Measurements from ENCODE around the gene KMT5B. TPM values are rescaled to one million over a fixed set of nuclear protein-coding genes. Genes with fewer than 3 reads are reported as not detected.

Gene KMT5B
- polyA plus RNA-seq, 3 donors: 12.2 to 22.0 (median 19.5) TPM

DNA sequence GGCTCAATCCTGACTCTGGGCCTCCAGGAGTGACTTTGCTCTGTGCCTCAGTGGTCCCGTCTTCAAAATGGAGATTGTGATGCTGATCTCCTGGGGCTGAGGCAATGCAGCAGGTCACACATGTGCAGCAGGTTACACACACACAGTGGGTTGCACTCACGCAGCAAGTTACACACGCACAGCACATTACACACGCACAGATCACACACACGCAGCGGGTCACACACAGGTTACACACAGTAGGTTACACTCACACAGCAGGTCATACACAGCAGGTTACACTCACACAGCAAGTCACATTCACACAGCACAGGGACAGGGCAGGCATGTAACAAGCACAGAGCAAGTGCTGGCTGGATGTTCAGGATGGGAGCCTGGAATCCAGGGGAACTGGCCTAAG lies 47.4 kb upstream of the KMT5B start:
- peaks cover 38 to 48% of the 10 kb centered on the region in 2 donors for H3K36me3 ChIP-seq (replicated peaks in 1 of 2; ENCODE audit: control insufficient read depth in 1 of 2, insufficient read depth in 2 of 2, low read length in 2 of 2)
- H3K9ac ChIP-seq (ENCODE audit: insufficient read depth, low read length, poor library complexity, severe bottlenecking): no peak overlapping the region
- WGBS (ENCODE audit: insufficient coverage): 98% methylated on average over 6 of the region's 6 CpGs
- H2AFZ ChIP-seq (ENCODE audit: insufficient read depth, low read depth, low read length, poor library complexity, severe bottlenecking): no peak overlapping the region
- H4K20me1 ChIP-seq (ENCODE audit: insufficient read depth, low read length): no peaks in the 10 kb centered on the region
- H3K27me3 ChIP-seq (ENCODE audit: control insufficient read depth in 2 of 2, insufficient read depth in 2 of 2, low read length in 2 of 2): no peaks in the 10 kb centered on the region
- TF ChIP-seq, protein P1, sequence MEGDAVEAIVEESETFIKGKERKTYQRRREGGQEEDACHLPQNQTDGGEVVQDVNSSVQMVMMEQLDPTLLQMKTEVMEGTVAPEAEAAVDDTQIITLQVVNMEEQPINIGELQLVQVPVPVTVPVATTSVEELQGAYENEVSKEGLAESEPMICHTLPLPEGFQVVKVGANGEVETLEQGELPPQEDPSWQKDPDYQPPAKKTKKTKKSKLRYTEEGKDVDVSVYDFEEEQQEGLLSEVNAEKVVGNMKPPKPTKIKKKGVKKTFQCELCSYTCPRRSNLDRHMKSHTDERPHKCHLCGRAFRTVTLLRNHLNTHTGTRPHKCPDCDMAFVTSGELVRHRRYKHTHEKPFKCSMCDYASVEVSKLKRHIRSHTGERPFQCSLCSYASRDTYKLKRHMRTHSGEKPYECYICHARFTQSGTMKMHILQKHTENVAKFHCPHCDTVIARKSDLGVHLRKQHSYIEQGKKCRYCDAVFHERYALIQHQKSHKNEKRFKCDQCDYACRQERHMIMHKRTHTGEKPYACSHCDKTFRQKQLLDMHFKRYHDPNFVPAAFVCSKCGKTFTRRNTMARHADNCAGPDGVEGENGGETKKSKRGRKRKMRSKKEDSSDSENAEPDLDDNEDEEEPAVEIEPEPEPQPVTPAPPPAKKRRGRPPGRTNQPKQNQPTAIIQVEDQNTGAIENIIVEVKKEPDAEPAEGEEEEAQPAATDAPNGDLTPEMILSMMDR (IDR thresholded peaks at IDR 0.05): no peak
- H3K4me2 ChIP-seq (replicated peaks; ENCODE audit: extremely low read depth, low read length, poor library complexity, severe bottlenecking): no peak overlapping the region
- peaks cover 4% of the 10 kb centered on the region for H3K79me2 ChIP-seq (ENCODE audit: insufficient read depth, low read length)
- peaks cover 4 to 7% of the 10 kb centered on the region in 2 donors for H3K4me1 ChIP-seq (ENCODE audit: control insufficient read depth in 1 of 2, insufficient read depth in 2 of 2, low read length in 2 of 2)
- no peak for DNase-seq
- H3K27ac ChIP-seq (ENCODE audit: low read depth in 1 of 2, low read length in 2 of 2): no peak overlapping the region
- Mint-ChIP-seq H3K4me1 (peaks cover 7% of the 10 kb centered on the region), H3K27me3 (ENCODE audit: low read depth in 3 of 3) (peaks cover 0 to 4% (median 1%) of the 10 kb centered on the region in 3 donors), H3K27ac (peak overlapping the region in 1 of 7 donors; percentile 77), H3K4me3 (no peak overlapping the region), H3K36me3 (peaks cover 52% of the 10 kb centered on the region in 2 donors), H3K9me3 (peaks cover 0 to 5% (median 0%) of the 10 kb centered on the region in 7 donors)
- H3K9me3 ChIP-seq (replicated peaks in 1 of 2; ENCODE audit: control insufficient read depth in 1 of 2, insufficient read depth in 1 of 2, low read length in 2 of 2): no peaks in the 10 kb centered on the region
- H3K4me3 ChIP-seq (replicated peaks in 1 of 3; ENCODE audit: low read depth in 2 of 3, low read length in 3 of 3): no peak overlapping the region
- intact Hi-C loops (cut with micrococcal nuclease): no loop called here

DNA sequence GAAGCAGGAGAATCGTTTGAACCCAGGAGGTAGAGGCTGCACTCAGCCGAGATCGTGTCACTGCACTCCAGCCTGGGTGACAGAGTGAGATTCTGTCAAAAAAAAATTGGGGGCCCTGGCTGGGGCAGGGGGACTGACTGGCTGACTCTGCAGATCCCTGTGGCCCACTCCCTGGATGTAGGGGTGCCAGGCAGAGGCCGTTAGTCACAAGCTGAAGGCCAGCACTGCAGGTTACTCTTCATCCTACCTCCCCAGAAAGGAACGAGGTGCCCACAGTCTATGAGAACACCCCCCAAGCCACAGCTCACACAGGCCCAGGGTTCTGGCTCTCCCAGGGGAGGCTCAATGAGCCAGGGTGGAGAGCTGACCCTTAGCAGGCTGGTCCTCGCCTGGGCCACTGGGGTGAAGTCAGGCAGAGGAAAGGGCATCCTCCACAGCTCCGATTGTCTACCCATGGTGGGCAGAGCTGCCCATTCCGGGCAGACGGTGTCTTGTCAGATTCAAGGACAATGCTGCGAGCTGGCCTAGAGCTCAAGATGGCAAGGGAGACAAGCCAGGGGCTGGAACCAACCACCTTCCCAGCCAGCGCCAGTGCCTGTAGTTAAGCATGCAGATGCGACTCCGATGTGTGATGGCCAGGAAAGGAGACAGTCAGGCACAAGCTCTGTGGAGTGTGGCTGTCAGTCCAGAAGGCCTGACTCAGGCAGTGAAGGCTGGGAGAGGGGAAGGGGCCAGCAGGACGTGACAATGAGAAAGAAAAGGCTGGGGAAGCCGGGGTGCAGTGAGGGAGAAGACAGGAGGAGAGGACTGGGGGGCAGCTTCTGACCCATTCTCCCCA lies 46.2 kb upstream of the KMT5B start:
- Mint-ChIP-seq H3K27ac (peak overlapping the region in 2 of 7 donors; percentile 25 to 42), H3K4me1 (peaks cover 7% of the 10 kb centered on the region)

More for the DNA sequence above, 46.2 kb upstream of the KMT5B start:
- Mint-ChIP-seq H3K36me3 (peaks cover 41% of the 10 kb centered on the region in 2 donors), H3K27me3 (ENCODE audit: low read depth in 3 of 3) (peaks cover 0 to 4% (median 3%) of the 10 kb centered on the region in 3 donors), H3K9me3 (peaks cover 0 to 2% (median 0%) of the 10 kb centered on the region in 7 donors), H3K4me3 (no peak overlapping the region)
- Histone ChIP-seq H3K27ac (ENCODE audit: low read depth in 1 of 2, low read length in 2 of 2) (no peak overlapping the region), H2AFZ (ENCODE audit: insufficient read depth, low read depth, low read length, poor library complexity, severe bottlenecking) (no peak overlapping the region), H3K4me1 (ENCODE audit: control insufficient read depth in 1 of 2, insufficient read depth in 2 of 2, low read length in 2 of 2) (peaks cover 4 to 7% of the 10 kb centered on the region in 2 donors), H3K79me2 (ENCODE audit: insufficient read depth, low read length) (no peaks in the 10 kb centered on the region), H4K20me1 (ENCODE audit: insufficient read depth, low read length) (no peaks in the 10 kb centered on the region), H3K4me3 (replicated peaks in 1 of 3; ENCODE audit: low read depth in 2 of 3, low read length in 3 of 3) (no peak overlapping the region), H3K9ac (ENCODE audit: insufficient read depth, low read length, poor library complexity, severe bottlenecking) (no peak overlapping the region), H3K27me3 (ENCODE audit: control insufficient read depth in 2 of 2, insufficient read depth in 2 of 2, low read length in 2 of 2) (no peaks in the 10 kb centered on the region), H3K9me3 (replicated peaks in 1 of 2; ENCODE audit: control insufficient read depth in 1 of 2, insufficient read depth in 1 of 2, low read length in 2 of 2) (no peaks in the 10 kb centered on the region), H3K4me2 (replicated peaks; ENCODE audit: extremely low read depth, low read length, poor library complexity, severe bottlenecking) (no peak overlapping the region), H3K36me3 (replicated peaks in 1 of 2; ENCODE audit: control insufficient read depth in 1 of 2, insufficient read depth in 2 of 2, low read length in 2 of 2) (peaks cover 34 to 39% of the 10 kb centered on the region in 2 donors)
- WGBS (ENCODE audit: insufficient coverage): 95% methylated on average over 9 of the region's 15 CpGs
- no peak for DNase-seq
- TF ChIP-seq, protein P1 (IDR thresholded peaks at IDR 0.05): no peak
- intact Hi-C loops (cut with micrococcal nuclease): loop anchor here (5.0 to 10.0 kb wide), 4 partner anchors 123 to 188 kb away; no protein-coding TSS in a partner anchor
